ENCODE measurements around the gene TEDC2. TPM values are rescaled to one million over a fixed set of nuclear protein-coding genes. Genes with fewer than 3 reads are reported as not detected.

Gene TEDC2
- total and polyA plus RNA-seq, 10 of the 15 experiments (the other 5 are each of a cell fraction or from before 2014, with no cell fraction given) = 0.23 to 47.9 (median 19.1) TPM

DNA sequence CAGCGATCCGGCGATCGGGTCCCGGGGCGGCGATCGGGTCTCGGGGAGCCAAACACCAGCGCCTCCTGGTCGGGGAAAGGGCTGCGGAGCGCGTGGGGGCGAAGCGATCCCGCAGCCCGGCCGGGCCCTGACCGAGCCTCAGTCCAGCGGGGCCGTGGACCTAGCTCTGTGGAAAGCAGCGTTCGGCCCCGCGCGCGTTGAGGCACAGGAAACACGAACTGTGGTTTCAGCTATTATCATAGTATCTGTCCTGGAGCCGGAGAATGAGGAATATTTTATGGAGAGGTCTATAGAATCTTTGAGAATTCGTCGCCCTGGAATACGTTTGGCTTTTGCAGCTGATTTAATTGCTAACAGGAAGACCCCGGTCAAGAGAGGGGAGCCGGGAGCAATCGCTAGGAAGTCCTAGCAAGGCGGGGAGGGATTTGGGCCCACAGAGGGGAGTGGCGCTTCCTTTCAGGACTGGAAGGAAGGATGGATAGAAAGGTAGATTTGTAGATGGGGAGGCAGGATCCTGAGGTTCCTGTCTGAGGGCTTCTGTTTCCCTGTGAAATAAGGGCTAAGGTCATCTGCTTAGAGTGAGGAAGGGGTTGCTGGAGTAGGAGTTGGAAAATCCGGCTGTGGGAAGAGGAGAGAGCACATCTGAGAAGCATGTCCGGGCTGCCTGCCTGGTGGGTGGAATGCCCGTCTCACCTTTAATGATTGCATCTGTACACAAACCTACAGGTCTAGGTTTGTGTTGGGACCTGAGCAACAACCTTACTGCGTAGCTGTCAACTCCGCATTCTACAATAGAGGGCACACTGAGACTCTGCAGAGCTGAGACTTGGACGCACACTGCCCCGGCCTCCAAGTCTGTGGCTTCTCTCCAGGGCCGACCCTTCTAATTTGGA lies 29.9 kb upstream of the TEDC2 start (continued):
- 0 out of 2 replicates have a peak, but pooled peaks have one; percentile 33 for TF ChIP-seq SMARCA5 (IDR thresholded peaks at IDR 0.05)
- TF ChIP-seq, protein P1, sequence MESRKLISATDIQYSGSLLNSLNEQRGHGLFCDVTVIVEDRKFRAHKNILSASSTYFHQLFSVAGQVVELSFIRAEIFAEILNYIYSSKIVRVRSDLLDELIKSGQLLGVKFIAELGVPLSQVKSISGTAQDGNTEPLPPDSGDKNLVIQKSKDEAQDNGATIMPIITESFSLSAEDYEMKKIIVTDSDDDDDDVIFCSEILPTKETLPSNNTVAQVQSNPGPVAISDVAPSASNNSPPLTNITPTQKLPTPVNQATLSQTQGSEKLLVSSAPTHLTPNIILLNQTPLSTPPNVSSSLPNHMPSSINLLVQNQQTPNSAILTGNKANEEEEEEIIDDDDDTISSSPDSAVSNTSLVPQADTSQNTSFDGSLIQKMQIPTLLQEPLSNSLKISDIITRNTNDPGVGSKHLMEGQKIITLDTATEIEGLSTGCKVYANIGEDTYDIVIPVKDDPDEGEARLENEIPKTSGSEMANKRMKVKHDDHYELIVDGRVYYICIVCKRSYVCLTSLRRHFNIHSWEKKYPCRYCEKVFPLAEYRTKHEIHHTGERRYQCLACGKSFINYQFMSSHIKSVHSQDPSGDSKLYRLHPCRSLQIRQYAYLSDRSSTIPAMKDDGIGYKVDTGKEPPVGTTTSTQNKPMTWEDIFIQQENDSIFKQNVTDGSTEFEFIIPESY (IDR thresholded peaks at IDR 0.05) = no peak

DNA sequence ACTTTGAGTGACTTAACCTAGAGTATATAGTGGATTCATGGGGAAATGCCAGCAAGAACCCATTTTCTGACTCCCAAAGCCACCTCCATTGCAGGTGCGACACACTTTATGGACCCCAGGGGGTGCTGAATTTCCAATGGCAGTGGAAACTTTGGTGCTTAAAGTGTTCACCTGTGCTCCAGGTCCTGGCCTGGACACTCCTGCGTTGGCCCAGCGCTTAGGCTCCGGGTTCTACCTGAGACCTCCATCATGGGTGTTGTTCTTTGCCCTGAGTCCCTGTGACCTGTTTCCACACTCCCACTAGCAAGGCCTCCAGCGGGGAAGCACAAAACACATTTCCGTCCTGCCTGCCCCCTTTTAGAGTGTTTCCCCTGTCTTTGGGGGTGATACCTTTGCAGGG lies 27.6 kb upstream of the TEDC2 start:
- Histone ChIP-seq H3K9ac (ENCODE audit: control insufficient read depth, insufficient read depth, low read length) (no peak overlapping the region), H3K27me3 (replicated peaks in 1 of 2; ENCODE audit: control insufficient read depth in 2 of 2, insufficient read depth in 2 of 2, low read length in 1 of 2) (no peaks in the 10 kb centered on the region), H4K20me1 (ENCODE audit: control insufficient read depth, insufficient read depth) (no peaks in the 10 kb centered on the region), H3K4me1 (ENCODE audit: control insufficient read depth, insufficient read depth, low read length) (peaks cover 6% of the 10 kb centered on the region), H3K36me3 (ENCODE audit: control insufficient read depth in 2 of 2, insufficient read depth in 2 of 2, low read length in 1 of 2) (peaks cover 26 to 28% of the 10 kb centered on the region in 2 experiments), H3K4me2 (ENCODE audit: control insufficient read depth, insufficient read depth) (no peak overlapping the region), H3K79me2 (ENCODE audit: control insufficient read depth, insufficient read depth, low read length) (peaks cover 28% of the 10 kb centered on the region), H3K27ac (ENCODE audit: control insufficient read depth, insufficient read depth) (no peak overlapping the region), H2AFZ (ENCODE audit: control insufficient read depth, low read depth, low read length) (no peak overlapping the region), H3K4me3 (no peak overlapping the region), H3K9me3 (replicated peaks; ENCODE audit: control insufficient read depth, insufficient read depth, low read length) (no peaks in the 10 kb centered on the region)
- ChIA-PET POLR2A (no interaction called here), RAD21 (ENCODE audit: unreplicated experiment) (no interaction called here), CTCF (interaction anchor here (3.3 kb wide), 1 partner anchor 54 kb away, joined by 39 read pairs; no protein-coding TSS in a partner anchor), SMC1A (ENCODE audit: uncharacterized antibody, unreplicated experiment) (no interaction called here)
- 97% methylated on average over 6 of the region's 6 CpGs for WGBS (ENCODE audit: insufficient coverage, insufficient replicate concordance, low lambda C conversion rate, missing lambda C conversion rate)
- BruUV-seq (replicated peaks) = no TSS peak
- ATAC-seq (no peak), FAIRE-seq (no peak), DNase-seq (ENCODE audit: low read depth, low spot score) (no peak)
- intact Hi-C loops (cut with micrococcal nuclease; ENCODE audit: unreplicated experiment) (loop anchor here (2.0 kb wide), 1 partner anchor 69 kb away; no protein-coding TSS in a partner anchor), in situ Hi-C loops (cut with MboI) (loop anchor here (5.0 kb wide), 1 partner anchor 75 kb away; no protein-coding TSS in a partner anchor)
- no peak for TF ChIP-seq SRF (IDR thresholded peaks at IDR 0.05; ENCODE audit: low read depth in 2 of 2, low read length in 2 of 2)
- no peak for TF ChIP-seq FOXM1 (IDR thresholded peaks at IDR 0.05; ENCODE audit: low read depth, low read length)
- TF ChIP-seq STAT1 (conservative IDR thresholded peaks at IDR 0.05) = no peak
- TF ChIP-seq CEBPB (IDR thresholded peaks at IDR 0.05; ENCODE audit: borderline replicate concordance in 1 of 2, low read depth in 2 of 2, low read length in 2 of 2) = no peak
- TF ChIP-seq, protein P2, sequence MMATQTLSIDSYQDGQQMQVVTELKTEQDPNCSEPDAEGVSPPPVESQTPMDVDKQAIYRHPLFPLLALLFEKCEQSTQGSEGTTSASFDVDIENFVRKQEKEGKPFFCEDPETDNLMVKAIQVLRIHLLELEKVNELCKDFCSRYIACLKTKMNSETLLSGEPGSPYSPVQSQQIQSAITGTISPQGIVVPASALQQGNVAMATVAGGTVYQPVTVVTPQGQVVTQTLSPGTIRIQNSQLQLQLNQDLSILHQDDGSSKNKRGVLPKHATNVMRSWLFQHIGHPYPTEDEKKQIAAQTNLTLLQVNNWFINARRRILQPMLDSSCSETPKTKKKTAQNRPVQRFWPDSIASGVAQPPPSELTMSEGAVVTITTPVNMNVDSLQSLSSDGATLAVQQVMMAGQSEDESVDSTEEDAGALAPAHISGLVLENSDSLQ (IDR thresholded peaks at IDR 0.05) = no peak
- TF ChIP-seq RAD21 (IDR thresholded peaks at IDR 0.05; ENCODE audit: insufficient read depth, low read depth, low read length) = 0 out of 2 replicates have a peak, but pooled peaks have one; percentile 18
- TF ChIP-seq, protein P1 (IDR thresholded peaks at IDR 0.05) = no peak
- TF ChIP-seq TAF1 (IDR thresholded peaks at IDR 0.05; ENCODE audit: borderline replicate concordance, low read depth, low read length) = no peak
- TF ChIP-seq YY1 (IDR thresholded peaks at IDR 0.05; ENCODE audit: low read depth, low read length) = peak; percentile 46; the same call in 1 of the 2 replicates
- TF ChIP-seq, protein P3, sequence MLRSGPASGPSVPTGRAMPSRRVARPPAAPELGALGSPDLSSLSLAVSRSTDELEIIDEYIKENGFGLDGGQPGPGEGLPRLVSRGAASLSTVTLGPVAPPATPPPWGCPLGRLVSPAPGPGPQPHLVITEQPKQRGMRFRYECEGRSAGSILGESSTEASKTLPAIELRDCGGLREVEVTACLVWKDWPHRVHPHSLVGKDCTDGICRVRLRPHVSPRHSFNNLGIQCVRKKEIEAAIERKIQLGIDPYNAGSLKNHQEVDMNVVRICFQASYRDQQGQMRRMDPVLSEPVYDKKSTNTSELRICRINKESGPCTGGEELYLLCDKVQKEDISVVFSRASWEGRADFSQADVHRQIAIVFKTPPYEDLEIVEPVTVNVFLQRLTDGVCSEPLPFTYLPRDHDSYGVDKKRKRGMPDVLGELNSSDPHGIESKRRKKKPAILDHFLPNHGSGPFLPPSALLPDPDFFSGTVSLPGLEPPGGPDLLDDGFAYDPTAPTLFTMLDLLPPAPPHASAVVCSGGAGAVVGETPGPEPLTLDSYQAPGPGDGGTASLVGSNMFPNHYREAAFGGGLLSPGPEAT (IDR thresholded peaks at IDR 0.05; ENCODE audit: low read depth) = no peak
- TF ChIP-seq NBN (IDR thresholded peaks at IDR 0.05) = no peak
- no peak for TF ChIP-seq HCFC1 (IDR thresholded peaks at IDR 0.05; ENCODE audit: low read length)
- no peak for TF ChIP-seq SMAD1 (IDR thresholded peaks at IDR 0.05; ENCODE audit: low read depth, partially characterized antibody)
- TF ChIP-seq ZNF622 (IDR thresholded peaks at IDR 0.05) = no peak

All from GM12878 (cell line).